ENCODE data around the gene MYLK2. TPM values are rescaled to one million over a fixed set of nuclear protein-coding genes. Genes with fewer than 3 reads are reported as not detected.
A peak's percentile ranks its signal among the peaks of the same experiment; 100 is the strongest.

MYLK2 gene
- total RNA-seq, 2 experiments from 2014 or later, result not detected

- Mint-ChIP-seq H3K27ac (no peak overlapping the region), H3K9me3 (no peaks in the 10 kb centered on the region), H3K27me3 (peaks cover 53% of the 10 kb centered on the region), H3K4me3 (peak overlapping the region; percentile 83), H3K4me1 (ENCODE audit: low read depth) (peaks cover 12% of the 10 kb centered on the region), H3K36me3 (ENCODE audit: low read depth) (no peaks in the 10 kb centered on the region)
- CTCF ChIA-PET, result no interaction called here
- Histone ChIP-seq H3K4me3 (ENCODE audit: low read length) (no peak overlapping the region), H3K27me3 (ENCODE audit: control insufficient read depth in 1 of 2, insufficient read depth in 2 of 2, low read length in 2 of 2) (peaks cover 27 to 35% of the 10 kb centered on the region in 2 experiments), H3K9me3 (ENCODE audit: control insufficient read depth in 1 of 2, insufficient read depth in 1 of 2, low read length in 2 of 2) (peaks cover 0 to 7% of the 10 kb centered on the region in 2 experiments), H3K36me3 (ENCODE audit: insufficient read depth, low read length) (no peaks in the 10 kb centered on the region), H3K27ac (ENCODE audit: low read depth in 1 of 2, low read length in 2 of 2) (no peak overlapping the region), H3K4me1 (ENCODE audit: insufficient read depth, low read length) (peaks cover 16% of the 10 kb centered on the region)
- intact Hi-C loops (cut with DNase I, micrococcal nuclease), result loop anchor here in 1 of 2 experiments (10.0 kb wide), 1 partner anchor 137 kb away; the partner anchor contains the start of gene TPX2
- POLR2A ChIA-PET, result interaction anchor here (2.0 kb wide), 1 partner anchor 8 kb away, joined by 6 read pairs; no protein-coding TSS in a partner anchor
- no peak for TF ChIP-seq CTCF (IDR thresholded peaks at IDR 0.05)
- ATAC-seq (ENCODE audit: poor library complexity), result no peak
- no peak for DNase-seq
These were observed 52.4 kb downstream of the MYLK2 start for GRCh38 chr20:31871618-31871954.

- H3K4me3 Mint-ChIP-seq, result no peak overlapping the region
- no peaks in the 10 kb centered on the region for H3K9me3 Mint-ChIP-seq
- intact Hi-C loops (cut with DNase I, micrococcal nuclease), result loop anchor here in 1 of 2 experiments (10.0 kb wide), 1 partner anchor 138 kb away; the partner anchor contains the start of gene TPX2
These were observed 53.2 kb downstream of the MYLK2 start for GRCh38 chr20:31872406-31872805.

GRCh38 chr20:31875671-31876070, 56.5 kb downstream of the MYLK2 start:
- Histone ChIP-seq H3K27me3 (ENCODE audit: control insufficient read depth in 1 of 2, insufficient read depth in 2 of 2, low read length in 2 of 2) (peaks cover 10 to 15% of the 10 kb centered on the region in 2 experiments), H3K36me3 (ENCODE audit: insufficient read depth, low read length) (no peaks in the 10 kb centered on the region), H3K4me1 (ENCODE audit: insufficient read depth, low read length) (peaks cover 21% of the 10 kb centered on the region), H3K4me3 (ENCODE audit: low read length) (no peak overlapping the region), H3K9me3 (ENCODE audit: control insufficient read depth in 1 of 2, insufficient read depth in 1 of 2, low read length in 2 of 2) (peaks cover 0 to 3% of the 10 kb centered on the region in 2 experiments), H3K27ac (ENCODE audit: low read depth in 1 of 2, low read length in 2 of 2) (no peak overlapping the region)
- Mint-ChIP-seq H3K4me1 (ENCODE audit: low read depth) (peaks cover 17% of the 10 kb centered on the region), H3K27ac (no peak overlapping the region), H3K4me3 (no peak overlapping the region), H3K36me3 (ENCODE audit: low read depth) (peaks cover 6% of the 10 kb centered on the region), H3K27me3 (peaks cover 37% of the 10 kb centered on the region), H3K9me3 (no peaks in the 10 kb centered on the region)
- DNase-seq (no peak), ATAC-seq (ENCODE audit: poor library complexity) (no peak)
- POLR2A ChIA-PET, result no interaction called here
- CTCF ChIA-PET, result no interaction called here
- no peak for TF ChIP-seq CTCF (IDR thresholded peaks at IDR 0.05)
- intact Hi-C loops (cut with DNase I, micrococcal nuclease), result loop anchor here in 1 of 2 experiments (5.0 to 10.0 kb wide), 4 partner anchors 141 to 482 kb away; partner anchors contain the start of genes ASXL1, TM9SF4 and TPX2

More at GRCh38 chr20:31872406-31872805, 53.2 kb downstream of the MYLK2 start:
- Histone ChIP-seq H3K9me3 (ENCODE audit: control insufficient read depth in 1 of 2, insufficient read depth in 1 of 2, low read length in 2 of 2) (peaks cover 0 to 7% of the 10 kb centered on the region in 2 experiments), H3K4me1 (ENCODE audit: insufficient read depth, low read length) (peaks cover 16% of the 10 kb centered on the region), H3K27ac (ENCODE audit: low read depth in 1 of 2, low read length in 2 of 2) (no peak overlapping the region), H3K36me3 (ENCODE audit: insufficient read depth, low read length) (no peaks in the 10 kb centered on the region), H3K4me3 (ENCODE audit: low read length) (no peak overlapping the region), H3K27me3 (ENCODE audit: control insufficient read depth in 1 of 2, insufficient read depth in 2 of 2, low read length in 2 of 2) (peaks cover 27 to 35% of the 10 kb centered on the region in 2 experiments)
- no peak for ATAC-seq (ENCODE audit: poor library complexity)
- H3K4me1 Mint-ChIP-seq (ENCODE audit: low read depth), result peaks cover 12% of the 10 kb centered on the region
- no peak for TF ChIP-seq CTCF (IDR thresholded peaks at IDR 0.05)
- ChIA-PET CTCF (interaction anchor here (1.5 kb wide), 1 partner anchor 20 kb away, joined by 5 read pairs; no protein-coding TSS in a partner anchor), POLR2A (no interaction called here)
- H3K36me3 Mint-ChIP-seq (ENCODE audit: low read depth), result no peaks in the 10 kb centered on the region
- H3K27ac Mint-ChIP-seq, result no peak overlapping the region
- H3K27me3 Mint-ChIP-seq, result peaks cover 49% of the 10 kb centered on the region
- no peak for DNase-seq
